H9 (cell line): ENCODE data around the gene FANCE. TPM values are rescaled to one million over a fixed set of nuclear protein-coding genes. Genes with fewer than 3 reads are reported as not detected.

Experiments
- DNase-seq: peaks from one replicate; pipeline ENCODE4 v3.0.0-alpha.2; 2017
- H2AFZ ChIP-seq: one replicate; pipeline ENCODE4 v1.6.1; 2013; ENCODE audit warnings: mild to moderate bottlenecking, low read length, control low read depth, moderate library complexity
- H2AK5ac ChIP-seq: 2 replicates; pipeline ENCODE4 v1.6.1; 2013; ENCODE audit warnings: low read length, control low read depth, mixed read lengths; ENCODE audit not compliant: insufficient read length
- H2BK120ac ChIP-seq: one replicate; pipeline ENCODE4 v1.6.1; 2013; ENCODE audit warnings: low read depth, mild to moderate bottlenecking, low read length, control low read depth, inconsistent platforms; ENCODE audit not compliant: poor library complexity, severe bottlenecking
- H2BK12ac ChIP-seq: 2 replicates; pipeline ENCODE4 v1.6.1; 2013; ENCODE audit warnings: low read length, control low read depth, mixed read lengths, low read depth; ENCODE audit not compliant: insufficient read length
- H2BK15ac ChIP-seq: 2 replicates; pipeline ENCODE4 v1.6.1; 2013; ENCODE audit warnings: low read depth, low read length, control low read depth
- H2BK20ac ChIP-seq: one replicate; pipeline ENCODE4 v1.6.1; 2013; ENCODE audit warnings: low read depth, mild to moderate bottlenecking, low read length, control low read depth, inconsistent platforms; ENCODE audit not compliant: poor library complexity, severe bottlenecking
- H2BK5ac ChIP-seq: 2 replicates; pipeline ENCODE4 v1.6.1; 2013; ENCODE audit warnings: low read length, control low read depth, mixed read lengths; ENCODE audit not compliant: insufficient read length
- H3K14ac ChIP-seq: 2 replicates; pipeline ENCODE4 v1.6.1; 2013; ENCODE audit warnings: low read length, control low read depth; ENCODE audit not compliant: insufficient read depth
- H3K18ac ChIP-seq: 2 replicates; pipeline ENCODE4 v1.6.1; 2013; ENCODE audit warnings: low read depth, mild to moderate bottlenecking, mixed read lengths, low read length, control low read depth; ENCODE audit not compliant: insufficient read length
- H3K23ac ChIP-seq: 2 replicates; pipeline ENCODE4 v1.6.1; 2013; ENCODE audit warnings: low read length, control low read depth, mixed read lengths, low read depth; ENCODE audit not compliant: insufficient read length
- H3K23me2 ChIP-seq: 2 replicates; pipeline ENCODE4 v1.6.1; 2013; ENCODE audit warnings: low read depth, mild to moderate bottlenecking, mixed read lengths, low read length, control low read depth; ENCODE audit not compliant: insufficient read length, poor library complexity, severe bottlenecking
- H3K27ac ChIP-seq: 2 replicates; pipeline ENCODE4 v1.5.1; 2013; ENCODE audit warnings: low read length, control low read depth, mixed read lengths, low read depth; ENCODE audit not compliant: insufficient read length
- H3K27me3 ChIP-seq: 2 replicates; pipeline ENCODE4 v1.6.1; 2013; ENCODE audit warnings: low read length, control low read depth, inconsistent platforms; ENCODE audit not compliant: insufficient read depth
- H3K4ac ChIP-seq: 2 replicates; pipeline ENCODE4 v1.6.1; 2013; ENCODE audit warnings: low read depth, mild to moderate bottlenecking, control low read depth, inconsistent platforms, low read length, moderate library complexity
- H3K4me1 ChIP-seq: 2 replicates; pipeline ENCODE4 v1.6.1; 2013; ENCODE audit warnings: low read length, control low read depth, inconsistent platforms; ENCODE audit not compliant: insufficient read depth
- H3K4me2 ChIP-seq: 2 replicates; pipeline ENCODE4 v1.6.1; 2013; ENCODE audit warnings: low read length, control low read depth, mixed read lengths; ENCODE audit not compliant: insufficient read length, insufficient read depth
- H3K56ac ChIP-seq: 2 replicates; pipeline ENCODE4 v1.6.1; 2013; ENCODE audit warnings: low read depth, mild to moderate bottlenecking, mixed read lengths, low read length, control low read depth; ENCODE audit not compliant: insufficient read length
- H3K79me1 ChIP-seq: 2 replicates; pipeline ENCODE4 v1.6.1; 2013; ENCODE audit warnings: low read depth, mild to moderate bottlenecking, moderate library complexity, low read length, control low read depth, inconsistent platforms; ENCODE audit not compliant: insufficient read depth, poor library complexity, severe bottlenecking
- H3K79me2 ChIP-seq: 2 replicates; pipeline ENCODE4 v1.6.1; 2013; ENCODE audit warnings: low read length, control low read depth, inconsistent platforms; ENCODE audit not compliant: insufficient read depth
- H3K9ac ChIP-seq: 2 replicates; pipeline ENCODE4 v1.6.1; 2013; ENCODE audit warnings: low read length, control low read depth, mixed read lengths; ENCODE audit not compliant: insufficient read length; ENCODE audit errors: extremely low read depth
- H3K9me3 ChIP-seq: one replicate; pipeline ENCODE4 v1.6.1; 2013; ENCODE audit warnings: low read depth, low read length, inconsistent platforms; ENCODE audit not compliant: control insufficient read depth
- H3T11ph ChIP-seq: one replicate; pipeline ENCODE4 v1.6.1; 2013; ENCODE audit warnings: mild to moderate bottlenecking, low read length, control low read depth, inconsistent platforms
- H4K20me1 ChIP-seq: one replicate; pipeline ENCODE4 v1.6.1; 2013; ENCODE audit not compliant: control insufficient read depth, insufficient read length, insufficient read depth
- H4K5ac ChIP-seq: 2 replicates; pipeline ENCODE4 v1.6.1; 2013; ENCODE audit warnings: low read depth, mild to moderate bottlenecking, mixed read lengths, low read length, control low read depth; ENCODE audit not compliant: insufficient read length
- H4K8ac ChIP-seq: replicated peaks from 2 replicates; pipeline ENCODE4 v1.6.1; 2013; ENCODE audit warnings: low read length, control low read depth, mixed read lengths, low read depth; ENCODE audit not compliant: insufficient read length
- H4K91ac ChIP-seq: 2 replicates; pipeline ENCODE4 v1.6.1; 2013; ENCODE audit warnings: low read depth, mild to moderate bottlenecking, moderate library complexity, mixed read lengths, low read length, control low read depth; ENCODE audit not compliant: insufficient read length
- H3K27ac Mint-ChIP-seq, 3 experiments: 2 replicates in 2 of 3; 3 replicates in 1 of 3; pipeline ENCODE4 v1.8.0; 2020 to 2021; ENCODE audit warnings: mixed read lengths in 3 of 3, mild to moderate bottlenecking in 1 of 3, moderate library complexity in 1 of 3
- H3K27me3 Mint-ChIP-seq: 2 replicates; pipeline ENCODE4 v1.8.0; 2021; ENCODE audit warnings: low read depth, mild to moderate bottlenecking, moderate library complexity, mixed read lengths
- H3K36me3 Mint-ChIP-seq, 3 experiments: 2 replicates in 2 of 3; 3 replicates in 1 of 3; pipeline ENCODE4 v1.8.0; 2020 to 2021; ENCODE audit warnings: low read depth in 3 of 3, mixed read lengths in 3 of 3; ENCODE audit not compliant: insufficient read depth in 1 of 3
- H3K4me1 Mint-ChIP-seq, 2 experiments: 2 replicates each; pipeline ENCODE4 v1.8.0; 2020; ENCODE audit warnings: mixed read lengths in 2 of 2
- H3K4me3 Mint-ChIP-seq, 2 experiments: 2 replicates in 1 of 2; 3 replicates in 1 of 2; pipeline ENCODE4 v1.8.0; 2020 to 2021; ENCODE audit warnings: mild to moderate bottlenecking in 2 of 2, mixed read lengths in 2 of 2, moderate library complexity in 1 of 2
- H3K9me3 Mint-ChIP-seq, 2 experiments: 2 replicates in 1 of 2; 3 replicates in 1 of 2; pipeline ENCODE4 v1.8.0; 2020; ENCODE audit warnings: mild to moderate bottlenecking in 2 of 2, mixed read lengths in 2 of 2, moderate library complexity in 1 of 2
- WGBS: extraction: QIAGEN DNeasy Blood & Tissue Kit; methylation state at CpG from one replicate; pipeline ENCODE4 v1.1.7; 2013; ENCODE audit warnings: missing lambda C conversion rate, low lambda C conversion rate, mixed read lengths; ENCODE audit not compliant: insufficient read length; ENCODE audit errors: extremely low coverage; 5-methylcytosine and 5-hydroxymethylcytosine counted together
- total RNA-seq: library from RNA; stranded (reverse); gene quantifications from 2 replicates; pipeline ENCODE4 v1.2.1, GENCODE V29; 2021
- TF ChIP-seq, protein P1 (sequence below): fragments of 200-600 bp; sonication (generic); conservative IDR thresholded peaks from 3 replicates; pipeline ENCODE4 v1.8.0; 2021; ENCODE audit warnings: antibody characterized with exemption, mild to moderate bottlenecking

The FANCE gene
- total RNA-seq, 1 experiment from 2014 or later = 8.4 TPM

DNA sequence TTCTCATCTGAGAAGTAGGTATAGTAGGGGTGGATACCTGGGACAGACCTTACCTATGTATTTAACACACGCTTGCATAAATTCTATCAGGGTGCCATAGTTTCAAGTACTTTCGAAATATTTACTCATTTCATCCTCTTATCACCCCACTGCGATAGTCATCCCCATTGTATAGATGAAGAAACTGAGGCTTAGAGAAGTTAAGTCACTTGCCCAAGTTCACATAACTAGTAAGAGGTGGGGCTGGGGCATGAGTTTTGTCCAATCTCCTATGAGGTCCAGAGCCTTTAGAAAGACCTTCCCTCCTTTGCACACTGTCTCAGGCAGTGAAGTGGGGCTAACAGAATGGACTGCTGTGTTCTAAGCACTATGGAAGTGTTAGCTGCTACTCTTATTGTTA, 54.4 kb downstream of the FANCE start:
- Histone ChIP-seq H3K4me1 (peaks cover 8% of the 10 kb centered on the region; the same call in 1 of the 2 replicates), H3K9me3 (no peaks in the 10 kb centered on the region), H3K23ac (no peak overlapping the region), H2BK120ac (no peak overlapping the region), H2BK15ac (no peak overlapping the region), H3K14ac (no peak overlapping the region), H3T11ph (no peak overlapping the region), H2AFZ (no peak overlapping the region), H3K9ac (no peak overlapping the region), H3K56ac (no peak overlapping the region), H3K79me1 (no peaks in the 10 kb centered on the region), H3K27ac (no peak overlapping the region), H2BK5ac (no peak overlapping the region), H3K79me2 (no peaks in the 10 kb centered on the region), H4K91ac (no peak overlapping the region), H4K8ac (no peak overlapping the region), H3K18ac (no peak overlapping the region), H4K20me1 (no peaks in the 10 kb centered on the region), H4K5ac (no peak overlapping the region), H2BK12ac (no peak overlapping the region), H3K4me2 (no peak overlapping the region), H2AK5ac (no peak overlapping the region), H3K23me2 (peaks cover under 1% of the 10 kb centered on the region), H3K4ac (no peak overlapping the region), H2BK20ac (no peak overlapping the region), H3K27me3 (no peaks in the 10 kb centered on the region; the same call in 1 of the 2 replicates)
- Mint-ChIP-seq H3K27me3 (peaks cover 24% of the 10 kb centered on the region), H3K27ac (no peak overlapping the region), H3K9me3 (no peaks in the 10 kb centered on the region), H3K4me1 (peaks cover 32 to 55% of the 10 kb centered on the region in 2 experiments), H3K4me3 (no peak overlapping the region), H3K36me3 (no peaks in the 10 kb centered on the region)
- WGBS = no CpG with 5 or more reads among the region's 3 CpGs
- TF ChIP-seq, protein P1, sequence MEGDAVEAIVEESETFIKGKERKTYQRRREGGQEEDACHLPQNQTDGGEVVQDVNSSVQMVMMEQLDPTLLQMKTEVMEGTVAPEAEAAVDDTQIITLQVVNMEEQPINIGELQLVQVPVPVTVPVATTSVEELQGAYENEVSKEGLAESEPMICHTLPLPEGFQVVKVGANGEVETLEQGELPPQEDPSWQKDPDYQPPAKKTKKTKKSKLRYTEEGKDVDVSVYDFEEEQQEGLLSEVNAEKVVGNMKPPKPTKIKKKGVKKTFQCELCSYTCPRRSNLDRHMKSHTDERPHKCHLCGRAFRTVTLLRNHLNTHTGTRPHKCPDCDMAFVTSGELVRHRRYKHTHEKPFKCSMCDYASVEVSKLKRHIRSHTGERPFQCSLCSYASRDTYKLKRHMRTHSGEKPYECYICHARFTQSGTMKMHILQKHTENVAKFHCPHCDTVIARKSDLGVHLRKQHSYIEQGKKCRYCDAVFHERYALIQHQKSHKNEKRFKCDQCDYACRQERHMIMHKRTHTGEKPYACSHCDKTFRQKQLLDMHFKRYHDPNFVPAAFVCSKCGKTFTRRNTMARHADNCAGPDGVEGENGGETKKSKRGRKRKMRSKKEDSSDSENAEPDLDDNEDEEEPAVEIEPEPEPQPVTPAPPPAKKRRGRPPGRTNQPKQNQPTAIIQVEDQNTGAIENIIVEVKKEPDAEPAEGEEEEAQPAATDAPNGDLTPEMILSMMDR = no peak
- no peak for DNase-seq
